Amniotic stem cell (primary cell): ENCODE measurements around the gene ABLIM1.

Experiments
- DNase-seq: peaks from one replicate; lab custom pipeline; 2025; lab: John Stamatoyannopoulos, UW

ABLIM1 gene

DNA sequence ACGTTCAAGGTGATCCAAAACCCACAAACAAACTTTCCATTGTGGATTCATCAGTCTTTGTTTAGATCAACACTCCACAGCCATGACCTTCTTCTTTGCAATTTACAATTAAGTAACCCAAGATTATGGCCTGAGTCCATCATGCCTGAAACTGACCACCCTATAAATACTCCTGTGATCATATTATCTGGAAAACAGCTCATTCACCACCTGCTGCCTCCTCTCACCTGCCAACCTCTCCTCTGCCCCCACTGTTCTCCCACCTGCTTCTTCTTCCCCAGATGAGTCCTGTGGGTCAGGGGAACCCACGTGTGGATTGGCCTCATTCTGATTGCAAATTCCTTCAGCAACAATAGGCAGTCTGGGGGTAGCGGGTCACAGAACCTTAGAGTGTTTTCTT, 81.4 kb downstream of the ABLIM1 start:
- no peak for DNase-seq

DNA sequence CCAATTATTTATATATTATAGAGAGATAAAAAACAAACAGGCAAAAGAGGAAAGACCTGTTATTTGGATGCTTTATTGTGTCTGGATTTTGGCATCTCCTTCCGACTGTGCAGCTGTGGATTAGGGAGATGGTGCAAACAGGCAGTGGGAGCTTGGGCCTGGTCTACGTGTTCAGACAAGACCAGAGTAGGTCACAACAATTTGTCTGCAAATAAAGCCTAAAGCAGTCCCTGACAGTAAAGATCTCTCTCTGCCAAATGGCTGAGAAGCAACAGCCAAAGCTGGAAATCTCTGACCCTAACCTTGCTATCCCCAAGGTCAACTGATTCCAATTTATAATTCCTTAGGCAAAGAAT, 82.0 kb downstream of the ABLIM1 start:
- no peak for DNase-seq

DNA sequence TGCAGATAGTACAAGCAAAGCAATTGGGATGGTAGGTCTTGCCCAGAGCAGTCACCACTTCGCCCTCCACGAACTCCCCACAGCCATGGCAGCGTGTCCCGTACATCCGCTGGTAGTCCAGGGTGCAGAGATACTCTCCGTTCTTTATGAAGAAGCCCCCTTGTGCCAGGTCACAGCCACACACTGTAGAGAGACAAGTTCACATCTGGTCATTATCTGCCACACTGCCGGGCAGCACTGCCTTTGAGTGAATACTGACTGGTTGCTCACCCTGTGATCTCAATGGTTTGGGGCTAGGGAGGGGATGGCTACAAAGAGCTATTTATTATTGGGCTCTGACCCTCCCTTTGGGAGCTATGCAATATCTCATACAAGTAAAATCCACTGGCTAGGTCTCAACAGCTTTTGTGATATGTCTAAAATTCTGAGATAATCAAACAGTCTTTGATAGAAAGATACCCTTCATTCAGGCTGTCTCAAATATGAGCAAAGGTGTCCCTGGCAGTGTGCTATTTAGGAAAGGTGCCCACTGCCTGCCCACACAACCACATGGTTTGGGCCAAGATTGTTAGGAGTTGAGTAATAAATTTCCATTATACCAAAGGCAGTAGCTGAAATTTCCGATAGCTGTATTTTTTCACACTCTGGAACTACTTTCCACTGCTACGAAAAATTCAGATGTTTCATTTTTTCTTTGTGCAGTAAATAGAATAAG, 82.5 kb downstream of the ABLIM1 start:
- DNase-seq: no peak

DNA sequence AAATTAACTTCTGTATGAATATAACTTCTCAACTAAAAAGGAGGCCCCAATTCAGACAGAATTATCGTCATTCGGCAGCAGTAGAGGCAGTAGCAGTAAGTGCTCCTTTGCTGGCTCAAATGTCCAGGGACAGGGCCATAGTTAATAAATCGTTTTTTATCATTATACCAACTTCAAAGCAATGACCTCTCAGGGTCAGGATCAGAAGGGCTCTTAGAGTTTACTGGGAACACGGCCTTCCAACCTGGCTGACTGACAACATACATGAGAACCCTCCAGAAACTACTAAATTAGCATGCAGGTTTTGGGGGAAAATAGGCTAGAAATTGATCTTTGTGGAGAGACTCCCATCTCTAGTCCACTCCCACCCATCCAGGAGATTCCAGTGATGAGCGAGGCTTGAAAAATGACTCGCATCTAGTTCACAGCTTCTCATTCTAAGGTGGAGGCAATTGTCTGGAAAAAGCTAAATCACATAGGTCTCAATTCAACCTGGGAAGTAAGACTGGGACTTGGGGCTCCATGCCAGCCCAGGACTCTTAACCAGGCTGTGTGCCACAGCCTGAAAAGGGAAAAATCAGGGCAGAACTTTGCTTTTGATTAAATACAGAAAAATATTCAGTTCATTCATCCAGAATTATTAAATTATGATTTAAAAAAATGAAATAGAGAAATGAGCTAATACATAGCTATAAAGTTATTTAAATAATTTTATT, 84.6 kb downstream of the ABLIM1 start:
- DNase-seq: no peak

DNA sequence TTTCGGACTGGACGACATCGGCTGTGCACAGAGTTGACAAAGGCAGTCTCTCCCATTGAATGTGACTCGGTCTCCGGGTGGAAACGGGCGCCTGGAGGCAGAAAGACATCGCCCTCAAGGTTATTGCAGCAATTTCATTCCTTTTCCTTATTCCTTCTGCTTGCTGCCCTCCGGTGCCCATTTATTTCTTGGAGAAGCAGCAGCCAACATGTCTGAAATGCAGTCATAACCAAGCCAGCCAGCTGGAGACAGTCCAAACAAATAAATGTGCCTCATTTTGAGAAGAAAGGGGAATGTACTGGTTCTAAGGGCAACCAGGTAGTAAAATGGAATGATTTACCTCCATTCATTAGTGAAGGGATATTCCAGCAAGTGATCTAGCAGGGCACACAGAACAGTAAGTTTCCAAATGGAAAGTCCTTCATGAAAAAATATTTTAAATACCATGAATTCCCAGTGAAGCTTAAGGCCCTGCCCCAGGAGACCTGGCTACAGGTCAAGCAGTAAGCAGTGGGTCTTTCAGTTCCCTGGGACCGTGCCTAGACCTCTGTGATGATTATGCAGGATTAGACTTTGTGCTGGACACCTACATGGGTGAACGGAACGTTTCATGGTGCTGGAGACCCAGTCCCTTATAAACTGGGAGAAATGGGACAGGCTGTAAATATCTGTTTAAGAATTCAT, 86.6 kb downstream of the ABLIM1 start:
- DNase-seq: no peak

DNA sequence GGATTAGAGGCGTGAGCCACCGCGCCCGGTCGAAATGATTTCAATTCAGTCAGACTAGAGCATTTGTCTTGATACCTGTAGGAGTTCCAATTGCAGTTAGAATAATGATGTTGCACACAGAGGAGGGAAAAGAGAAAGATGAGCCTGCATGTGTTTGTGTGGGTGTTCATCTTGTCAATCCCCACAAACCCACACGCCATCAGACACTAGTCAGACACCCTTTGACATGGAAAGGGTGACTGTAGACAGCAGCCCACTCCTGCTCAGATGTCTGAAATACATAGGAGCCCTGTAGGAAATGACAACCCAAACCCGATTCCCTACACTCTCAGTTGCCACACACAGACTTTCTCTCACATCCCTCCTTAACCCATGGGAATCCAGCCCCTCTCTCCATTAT, 92.0 kb downstream of the ABLIM1 start:
- no peak for DNase-seq

DNA sequence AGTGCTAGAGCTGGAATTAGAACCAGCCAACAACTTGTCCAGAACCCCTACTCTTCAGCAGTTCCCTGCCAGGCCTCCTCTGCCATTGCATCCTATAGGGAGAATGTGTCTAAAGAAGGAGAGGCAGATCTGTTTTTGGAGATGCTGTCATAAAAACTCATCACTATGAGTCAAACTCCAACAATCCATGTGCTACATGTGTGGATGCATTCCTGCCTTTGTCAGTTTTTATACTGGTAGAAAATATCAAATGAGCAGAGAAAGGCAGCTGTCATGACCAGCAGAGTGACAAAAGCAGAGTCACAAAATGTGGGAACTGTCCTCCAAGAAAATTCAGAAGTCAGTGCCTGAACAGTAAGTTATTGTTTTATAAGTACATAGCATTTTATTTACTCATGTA, 93.0 kb downstream of the ABLIM1 start:
- no peak for DNase-seq

DNA sequence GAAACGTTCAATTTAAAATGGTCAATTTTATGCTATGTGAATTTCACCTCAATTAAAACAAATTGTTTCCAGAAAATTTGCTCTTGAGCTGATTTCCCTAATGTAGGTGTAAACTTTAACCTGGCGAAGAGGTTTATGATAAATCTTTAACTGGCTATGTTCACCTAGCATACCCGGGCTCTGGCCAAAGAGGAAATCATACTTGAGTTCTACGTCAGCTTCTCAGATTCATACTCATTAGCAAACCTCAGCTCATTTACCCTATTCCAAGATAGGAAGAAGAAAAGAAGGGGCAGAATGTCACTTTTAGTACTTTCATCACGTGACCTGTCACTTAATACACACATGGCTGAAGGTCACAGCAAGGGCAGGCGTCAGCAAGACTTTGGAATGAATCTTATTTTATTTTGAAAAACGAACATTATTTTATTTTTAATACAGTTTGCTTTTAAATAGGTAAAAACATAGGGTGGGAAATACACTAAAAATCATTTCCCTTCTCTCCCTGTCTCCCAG, 97.0 kb downstream of the ABLIM1 start:
- no peak for DNase-seq

DNA sequence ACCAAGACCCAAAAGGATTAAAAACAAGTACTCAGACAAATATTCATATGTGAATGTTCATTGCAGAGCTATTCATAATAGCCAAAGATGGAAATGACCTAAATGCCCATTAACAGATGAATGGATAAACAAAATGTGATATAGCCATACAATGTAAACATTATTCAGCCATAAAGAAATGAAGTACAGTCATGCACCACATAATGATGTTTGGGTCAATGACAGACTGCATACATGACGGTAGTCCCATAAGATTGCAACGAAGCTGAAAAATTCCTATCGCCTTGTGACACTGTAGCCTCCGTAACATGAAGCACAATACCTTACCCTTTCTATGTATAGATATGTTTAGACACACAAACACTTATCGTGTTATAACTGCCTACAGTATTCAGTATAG, 97.9 kb downstream of the ABLIM1 start:
- no peak for DNase-seq

DNA sequence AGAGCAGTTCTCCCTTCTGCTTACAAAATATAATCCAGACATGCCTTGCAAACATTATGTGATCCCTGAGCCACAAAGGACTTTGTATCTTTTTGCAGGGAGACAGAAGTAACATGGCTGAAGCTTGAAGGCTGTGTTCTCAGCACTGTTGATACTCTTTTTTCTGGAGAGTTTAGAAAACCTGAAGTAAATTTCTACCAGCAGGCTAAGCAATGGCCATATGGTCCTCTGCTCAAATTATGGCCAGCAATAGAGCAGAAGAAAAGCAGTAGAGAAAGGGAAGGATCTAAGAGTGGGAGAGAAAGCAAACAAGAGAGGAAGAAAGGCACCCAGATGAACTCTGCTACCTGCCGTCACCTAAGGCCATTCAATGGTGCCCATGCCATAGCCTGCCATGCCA, 98.4 kb downstream of the ABLIM1 start:
- no peak for DNase-seq

DNA sequence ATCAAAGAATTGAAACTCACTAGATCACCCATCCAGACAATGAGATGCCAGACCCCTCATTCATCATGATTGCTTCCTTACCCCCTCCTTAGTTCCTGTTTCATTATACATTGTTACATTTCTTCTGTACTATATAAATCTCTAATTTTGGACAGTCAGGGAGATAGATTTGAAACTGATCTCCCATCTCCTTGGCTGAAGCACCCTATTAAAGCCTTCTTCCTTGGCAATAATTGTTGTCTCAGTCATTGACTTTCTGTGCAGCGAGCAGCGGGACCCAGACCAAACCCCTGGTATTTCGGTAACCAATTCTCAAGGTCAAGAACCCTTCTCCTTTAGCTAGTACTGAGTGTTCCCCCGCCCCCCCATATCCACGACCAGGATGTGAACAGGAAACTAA, 100.2 kb downstream of the ABLIM1 start:
- DNase-seq: no peak

DNA sequence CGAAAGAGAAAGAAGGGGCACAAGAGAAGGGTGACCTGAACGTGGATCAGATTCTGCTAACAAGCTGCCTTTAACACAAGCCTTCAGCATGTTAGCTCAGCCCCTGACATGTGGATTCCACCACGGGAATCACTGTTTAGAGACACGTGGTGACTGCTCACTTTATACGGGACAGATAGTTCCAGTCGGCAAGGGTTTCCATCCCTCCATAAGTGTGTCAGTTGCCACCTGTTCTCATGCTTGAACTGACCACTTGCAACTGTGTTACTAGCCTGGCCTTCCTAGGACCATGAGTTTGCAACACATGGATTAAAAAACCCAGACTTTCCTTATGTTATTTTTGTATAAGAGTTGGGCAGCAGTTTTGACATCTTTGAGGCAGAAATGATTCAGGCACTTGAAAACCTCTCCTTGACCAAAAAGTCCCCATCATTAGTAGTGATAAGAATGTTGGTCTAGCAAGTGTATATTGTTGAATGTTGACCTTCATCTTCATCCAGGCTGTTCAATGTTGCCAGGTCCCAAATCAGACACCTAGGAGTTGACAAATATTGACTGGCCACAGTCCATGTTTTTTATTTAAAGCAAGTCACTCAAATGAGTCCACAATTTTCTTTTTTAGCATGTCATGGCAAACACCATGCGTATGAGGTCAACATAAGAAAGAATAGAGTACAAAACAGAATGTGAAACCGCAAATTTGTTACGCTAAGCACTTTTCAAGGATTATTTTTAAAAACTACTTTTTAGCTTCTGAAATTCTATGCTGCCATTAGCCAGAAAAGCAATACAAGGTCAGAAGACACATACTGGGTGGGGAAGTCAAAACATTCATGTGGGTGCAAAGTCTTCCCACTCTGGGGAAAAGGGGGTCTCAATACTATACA, 101.6 kb downstream of the ABLIM1 start:
- DNase-seq: no peak

DNA sequence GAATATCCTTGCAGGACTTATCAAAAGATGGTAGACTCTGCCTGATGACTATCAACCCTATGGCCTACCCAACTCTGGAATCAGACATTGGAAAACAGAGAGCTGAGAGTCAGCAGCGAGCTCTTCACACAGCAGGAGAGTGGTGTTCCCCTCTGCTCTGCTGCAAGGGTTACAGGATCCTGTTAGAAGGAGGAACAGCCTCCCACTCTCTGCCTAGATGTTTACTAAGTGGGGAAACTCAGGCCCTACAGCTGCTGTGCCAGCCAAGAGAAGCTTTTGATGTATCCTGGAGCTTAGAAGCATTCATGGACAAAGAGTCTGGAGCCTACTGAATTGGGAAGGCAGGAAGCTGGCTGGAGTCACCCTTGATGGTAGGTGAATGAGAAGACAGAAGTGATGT, 104.6 kb downstream of the ABLIM1 start:
- DNase-seq: no peak

DNA sequence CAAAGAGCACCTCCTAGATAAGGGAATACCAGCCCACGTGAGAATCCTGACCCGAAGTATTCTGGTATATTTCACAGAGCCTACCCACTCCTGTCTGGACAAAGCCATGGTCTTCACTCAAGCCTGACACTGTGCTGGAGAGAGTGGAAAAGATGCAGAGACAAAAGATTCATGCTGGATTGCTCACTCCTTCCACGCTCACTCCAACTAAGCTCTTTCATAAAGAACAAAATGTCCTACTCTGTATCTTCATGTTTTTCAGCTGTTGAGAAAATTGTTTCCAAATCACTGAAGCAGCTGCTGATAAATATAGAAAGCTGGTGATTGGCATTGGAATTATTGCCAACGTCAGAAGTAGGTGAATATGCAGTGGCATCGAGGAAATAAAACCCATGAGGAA, 106.0 kb downstream of the ABLIM1 start:
- DNase-seq: no peak

DNA sequence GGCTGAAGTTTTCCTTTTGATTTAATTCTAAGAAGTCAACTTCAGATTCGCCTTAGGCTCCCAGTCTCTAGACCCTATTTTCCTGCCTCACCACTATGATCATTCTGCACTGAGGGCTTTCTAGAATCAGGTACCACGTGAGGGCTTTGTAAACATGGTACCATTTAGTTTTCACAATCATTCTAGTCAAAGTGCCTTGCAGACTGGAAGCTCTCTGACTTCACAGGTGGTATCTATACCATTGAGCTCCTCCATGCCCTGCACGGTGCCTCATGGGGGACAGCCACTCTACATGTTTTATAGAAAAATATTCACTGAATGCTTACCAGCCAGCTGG, 106.5 kb downstream of the ABLIM1 start:
- DNase-seq: no peak

DNA sequence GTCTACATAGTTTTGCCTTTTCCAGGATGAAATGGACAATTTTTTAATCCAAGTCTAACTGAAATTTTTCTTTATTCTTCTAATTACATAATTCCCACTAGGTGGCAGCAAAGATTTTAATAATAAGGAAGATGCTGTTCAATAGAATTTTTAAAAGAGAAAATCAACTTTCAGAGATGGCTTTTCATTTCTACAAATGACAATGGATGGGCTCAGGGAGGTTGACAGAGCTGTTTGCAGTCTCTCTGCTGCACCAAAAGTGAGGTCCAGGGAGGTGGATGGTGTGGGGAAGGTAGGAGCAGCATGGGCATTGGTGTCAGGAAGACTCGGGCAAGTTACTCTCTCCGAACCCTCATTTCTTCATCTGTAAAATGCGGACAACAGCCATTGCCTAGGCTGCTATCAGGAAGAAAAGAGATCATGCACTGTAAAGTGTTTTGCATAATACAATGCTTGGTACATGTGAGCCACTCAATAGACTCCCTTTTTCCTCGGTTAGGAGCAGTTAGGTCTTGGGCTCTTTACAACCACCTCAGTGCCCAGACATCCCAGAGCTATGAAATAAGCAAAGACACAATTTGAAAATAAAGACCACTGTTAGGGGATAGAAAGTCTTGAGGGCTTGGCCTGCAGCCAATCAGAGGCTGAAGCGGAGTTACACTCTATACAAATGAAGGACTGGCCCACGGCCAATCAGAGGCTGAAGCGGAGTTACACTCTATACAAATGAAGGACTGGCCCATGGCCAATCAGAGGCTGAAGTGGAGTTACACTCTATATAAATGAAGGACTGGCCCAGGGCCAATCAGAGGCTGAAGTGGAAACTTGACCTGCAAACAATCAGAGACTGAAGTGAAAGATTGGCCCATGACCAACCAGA, 107.1 kb downstream of the ABLIM1 start:
- peak; percentile 57 for DNase-seq

DNA sequence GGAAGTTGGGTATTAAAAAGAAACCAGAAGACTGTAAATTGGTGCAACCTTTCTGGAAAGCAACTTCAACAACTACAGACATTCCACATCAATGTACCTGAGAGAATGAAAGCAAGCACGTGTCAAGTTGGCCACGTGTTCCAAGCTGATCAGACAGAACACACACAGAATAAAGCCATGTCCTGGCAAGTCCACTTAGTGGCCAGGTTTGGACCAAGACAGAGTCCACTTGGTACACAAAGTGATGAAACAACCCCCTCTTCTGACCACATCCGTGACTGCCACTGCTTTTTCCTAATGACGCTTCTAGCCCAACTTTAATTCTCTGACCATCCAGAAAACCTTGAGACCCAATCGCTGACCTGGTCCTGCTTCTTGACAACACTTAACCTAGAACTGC, 109.4 kb downstream of the ABLIM1 start:
- no peak for DNase-seq

DNA sequence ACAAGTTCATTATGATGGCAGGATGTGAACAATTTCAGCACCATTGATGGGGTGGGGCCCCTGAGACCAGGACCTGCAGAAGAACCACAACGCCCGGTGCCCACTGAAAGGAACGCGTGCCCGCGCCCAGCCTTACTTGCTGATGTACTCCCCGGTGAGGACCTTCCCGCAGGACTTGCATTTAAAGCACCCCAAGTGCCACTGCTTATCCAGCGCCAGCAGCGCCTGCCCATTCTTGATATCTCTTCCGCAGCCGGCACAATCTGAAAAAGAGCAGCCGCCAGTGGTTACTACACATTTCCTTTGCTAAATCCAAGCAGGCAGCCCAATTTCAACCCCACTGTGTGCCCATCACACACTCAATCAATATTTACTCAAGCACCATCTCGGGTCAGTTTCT, 110.6 kb downstream of the ABLIM1 start:
- no peak for DNase-seq

DNA sequence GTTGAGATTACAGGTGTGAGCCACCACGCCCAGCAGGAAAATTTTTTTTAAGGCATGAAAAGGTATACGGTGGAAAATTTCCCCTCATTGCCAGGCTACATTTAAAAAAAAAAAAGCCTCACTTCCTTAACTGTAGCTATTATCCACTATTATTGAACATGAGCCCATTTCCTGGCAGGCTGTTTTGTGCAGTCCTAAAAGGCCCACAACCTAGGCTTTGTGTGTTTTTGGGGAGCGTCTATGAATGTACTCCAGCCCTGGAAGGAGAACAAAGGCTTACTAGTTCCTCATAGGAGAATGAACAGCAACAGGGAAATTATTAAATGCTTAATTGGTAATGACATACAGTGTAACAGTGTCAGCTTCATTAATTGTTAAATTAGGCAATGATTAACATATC, 111.0 kb downstream of the ABLIM1 start:
- DNase-seq: no peak

DNA sequence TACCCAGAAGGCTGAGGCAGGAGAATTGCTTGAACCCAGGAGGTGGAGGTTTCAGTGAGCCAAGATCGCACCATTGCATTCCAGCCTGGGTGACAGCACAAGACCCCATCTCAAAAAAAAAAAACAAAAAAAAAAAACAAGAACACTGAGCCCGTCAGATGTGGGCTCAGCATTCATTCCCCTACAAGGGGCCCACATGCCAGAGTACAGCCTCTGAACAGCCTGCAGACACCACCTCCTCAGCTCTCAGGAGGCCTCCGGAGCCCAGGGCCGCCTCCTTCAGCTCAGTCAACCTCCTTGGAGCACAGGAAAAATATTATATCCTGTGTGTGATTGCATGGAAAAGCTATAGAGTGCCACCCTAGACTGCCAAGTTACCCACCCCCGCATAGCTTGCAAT, 112.3 kb downstream of the ABLIM1 start:
- no peak for DNase-seq

DNA sequence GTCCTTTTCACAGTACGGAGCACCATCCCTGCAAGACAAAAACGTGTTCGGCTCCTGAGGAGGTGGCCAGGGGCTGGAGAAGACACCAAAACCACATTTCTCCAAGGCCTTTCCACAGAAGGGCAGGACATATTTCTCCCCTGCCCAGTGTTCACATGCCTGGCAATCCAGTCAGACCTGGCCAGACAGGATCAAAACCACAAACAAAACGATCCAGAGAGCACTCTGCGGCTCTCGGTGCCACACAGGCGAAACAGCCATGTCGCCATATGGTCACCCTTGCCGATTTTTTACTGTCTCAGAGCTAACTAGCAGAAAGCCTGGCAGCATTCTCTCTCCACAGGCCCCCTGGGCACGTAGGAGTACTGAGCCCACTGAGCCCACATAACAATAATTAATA, 113.0 kb downstream of the ABLIM1 start:
- DNase-seq: no peak
